Stimulated activated CD4-positive, alpha-beta T cell treated with anti-CD3 and anti-CD28 coated beads, Interleukin-15, amount 100 ng/mL, for 1 hour (primary cell): ENCODE results near the gene WNT10A.
"Not testable (repeated sequence)": the region's sequence is repeated elsewhere in the genome, so short reads cannot be mapped to it uniquely, and the experiment has no call there.

Source experiments
- DNase-seq, 2 donors: peaks; one replicate each; pipeline ENCODE4 v3.0.0-alpha.2; 2020; ENCODE audit warnings: low read depth in 1 of 2, low spot score in 1 of 2

WNT10A gene

DNA sequence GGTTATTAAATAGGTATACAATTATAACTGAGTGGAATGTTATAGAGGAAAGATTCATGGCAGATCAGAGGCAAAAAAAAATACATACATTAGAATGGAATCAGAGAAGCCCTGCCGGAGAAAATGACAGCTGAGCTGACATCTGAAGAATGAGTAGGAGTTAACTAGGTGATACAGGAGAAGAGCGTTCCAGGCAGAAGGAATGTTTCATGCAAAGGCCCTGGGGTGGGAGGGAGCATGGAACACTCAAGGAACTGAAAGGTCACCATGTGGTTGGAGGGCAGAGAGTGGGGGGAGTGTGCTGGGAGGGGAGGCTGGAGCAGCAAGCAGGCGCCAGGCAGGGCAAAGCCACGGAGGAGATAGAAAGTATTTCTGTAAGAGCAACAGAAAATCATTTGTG, 47.2 kb downstream of the WNT10A start:
- DNase-seq: no peak

DNA sequence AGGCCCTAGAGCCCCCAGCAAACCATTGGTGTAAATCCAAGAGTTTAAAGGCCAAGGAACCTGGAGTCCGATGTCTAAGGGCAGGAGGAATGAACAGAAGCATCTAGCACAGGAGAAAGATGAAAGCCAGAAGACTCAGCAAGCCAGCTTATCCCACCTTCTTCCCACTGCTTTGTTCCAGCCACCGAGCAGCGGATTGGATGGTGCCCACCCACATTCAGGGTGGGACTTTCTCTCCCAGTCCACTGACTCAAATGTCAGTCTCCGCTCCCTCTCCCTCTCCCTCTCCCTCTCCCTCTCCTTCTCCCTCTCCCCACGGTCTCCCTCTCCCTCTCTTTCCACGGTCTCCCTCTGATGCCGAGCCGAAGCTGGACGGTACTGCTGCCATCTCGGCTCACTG, 49.8 kb downstream of the WNT10A start:
- not testable (repeated sequence) for DNase-seq

DNA sequence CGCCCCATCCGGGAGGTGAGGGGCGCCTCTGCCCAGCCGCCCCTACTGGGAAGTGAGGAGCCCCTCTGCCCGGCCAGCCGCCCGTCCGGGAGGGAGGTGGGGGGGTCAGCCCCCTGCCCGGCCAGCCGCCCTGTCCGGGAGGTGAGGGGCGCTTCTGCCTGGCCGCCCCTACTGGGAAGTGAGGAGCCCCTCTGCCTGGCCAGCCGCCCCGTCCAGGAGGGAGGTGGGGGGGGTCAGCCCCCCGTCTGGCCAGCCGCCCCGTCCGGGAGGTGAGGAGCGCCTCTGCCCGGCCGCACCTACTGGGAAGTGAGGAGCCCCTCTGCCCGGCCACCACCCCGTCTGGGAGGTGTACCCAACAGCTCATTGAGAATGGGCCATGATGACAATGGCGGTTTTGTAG, 51.1 kb downstream of the WNT10A start:
- DNase-seq: not testable (repeated sequence)
